Measurements from ENCODE around the gene FAM169A.

DNA sequence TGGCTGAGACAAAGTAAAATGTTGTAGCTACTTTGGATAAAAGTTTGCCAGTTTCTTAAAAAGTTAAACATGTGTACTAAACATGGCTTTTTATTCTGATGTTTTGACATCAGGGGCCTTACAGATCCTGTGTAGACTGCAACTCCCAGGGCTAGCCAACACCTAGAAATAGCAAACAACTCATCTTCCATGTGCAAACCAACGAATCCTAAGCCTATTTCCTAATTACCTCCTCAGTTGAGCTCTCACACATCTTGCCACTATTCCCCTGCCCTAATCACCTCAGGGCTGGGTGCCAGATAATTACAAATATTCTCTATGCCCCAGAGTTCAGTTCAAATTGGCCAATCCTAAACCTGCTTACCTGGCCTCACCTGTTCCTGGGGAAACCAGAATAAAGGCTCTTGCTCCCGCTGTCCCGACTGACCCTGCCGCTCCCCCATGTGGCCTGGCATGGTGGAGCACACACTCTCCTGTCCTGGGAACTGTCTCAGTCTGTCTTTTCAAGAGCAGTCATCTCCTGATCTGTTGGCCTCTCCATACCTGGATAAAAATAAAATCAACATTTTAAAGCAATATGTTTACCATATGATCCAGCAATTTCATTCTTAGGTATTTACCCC lies 37.1 kb upstream of the FAM169A start:
- TF ChIP-seq, protein P1, sequence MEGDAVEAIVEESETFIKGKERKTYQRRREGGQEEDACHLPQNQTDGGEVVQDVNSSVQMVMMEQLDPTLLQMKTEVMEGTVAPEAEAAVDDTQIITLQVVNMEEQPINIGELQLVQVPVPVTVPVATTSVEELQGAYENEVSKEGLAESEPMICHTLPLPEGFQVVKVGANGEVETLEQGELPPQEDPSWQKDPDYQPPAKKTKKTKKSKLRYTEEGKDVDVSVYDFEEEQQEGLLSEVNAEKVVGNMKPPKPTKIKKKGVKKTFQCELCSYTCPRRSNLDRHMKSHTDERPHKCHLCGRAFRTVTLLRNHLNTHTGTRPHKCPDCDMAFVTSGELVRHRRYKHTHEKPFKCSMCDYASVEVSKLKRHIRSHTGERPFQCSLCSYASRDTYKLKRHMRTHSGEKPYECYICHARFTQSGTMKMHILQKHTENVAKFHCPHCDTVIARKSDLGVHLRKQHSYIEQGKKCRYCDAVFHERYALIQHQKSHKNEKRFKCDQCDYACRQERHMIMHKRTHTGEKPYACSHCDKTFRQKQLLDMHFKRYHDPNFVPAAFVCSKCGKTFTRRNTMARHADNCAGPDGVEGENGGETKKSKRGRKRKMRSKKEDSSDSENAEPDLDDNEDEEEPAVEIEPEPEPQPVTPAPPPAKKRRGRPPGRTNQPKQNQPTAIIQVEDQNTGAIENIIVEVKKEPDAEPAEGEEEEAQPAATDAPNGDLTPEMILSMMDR (IDR thresholded peaks at IDR 0.05; ENCODE audit: insufficient read depth, low read depth, low read length), result no peak
- TF ChIP-seq EZH2 (IDR thresholded peaks at IDR 0.05; ENCODE audit: insufficient read depth, low read length), result no peak

Data from astrocyte (in vitro differentiated cells and primary cell).